Stimulated activated CD8-positive, alpha-beta memory T cell treated with anti-CD3 and anti-CD28 coated beads, Interleukin-15, amount 100 ng/mL, for 48 hours (primary cell): ENCODE results near the gene HCK.
A peak's percentile ranks its signal among the peaks of the same experiment; 100 is the strongest.
"Not testable (repeated sequence)": the region's sequence is repeated elsewhere in the genome, so short reads cannot be mapped to it uniquely, and the experiment has no call there.

Experiments used
- DNase-seq, 2 donors: peaks; one replicate each; pipeline ENCODE4 v3.0.0-alpha.2; 2020; ENCODE audit warnings: low read depth in 2 of 2

HCK gene

DNA sequence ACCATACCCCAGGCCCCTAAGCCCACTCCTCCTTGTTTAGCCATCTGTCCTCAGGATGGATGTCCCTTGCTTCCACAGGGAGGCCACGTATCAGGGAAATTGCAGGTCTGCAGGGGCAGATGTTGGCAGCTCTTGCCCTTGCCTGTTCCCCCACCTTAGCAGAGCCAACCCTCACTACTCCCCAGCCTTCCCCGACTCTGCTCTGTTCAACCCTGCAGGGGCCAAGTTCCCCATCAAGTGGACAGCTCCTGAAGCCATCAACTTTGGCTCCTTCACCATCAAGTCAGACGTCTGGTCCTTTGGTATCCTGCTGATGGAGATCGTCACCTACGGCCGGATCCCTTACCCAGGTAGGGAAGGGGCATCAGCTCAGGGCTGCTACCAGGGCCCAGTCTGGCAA, 46.7 kb downstream of the HCK start:
- DNase-seq, result no peak

- no peak for DNase-seq
Measured at GRCh38 chr20:32108814-32109391, 56.9 kb downstream of the HCK start.

DNA sequence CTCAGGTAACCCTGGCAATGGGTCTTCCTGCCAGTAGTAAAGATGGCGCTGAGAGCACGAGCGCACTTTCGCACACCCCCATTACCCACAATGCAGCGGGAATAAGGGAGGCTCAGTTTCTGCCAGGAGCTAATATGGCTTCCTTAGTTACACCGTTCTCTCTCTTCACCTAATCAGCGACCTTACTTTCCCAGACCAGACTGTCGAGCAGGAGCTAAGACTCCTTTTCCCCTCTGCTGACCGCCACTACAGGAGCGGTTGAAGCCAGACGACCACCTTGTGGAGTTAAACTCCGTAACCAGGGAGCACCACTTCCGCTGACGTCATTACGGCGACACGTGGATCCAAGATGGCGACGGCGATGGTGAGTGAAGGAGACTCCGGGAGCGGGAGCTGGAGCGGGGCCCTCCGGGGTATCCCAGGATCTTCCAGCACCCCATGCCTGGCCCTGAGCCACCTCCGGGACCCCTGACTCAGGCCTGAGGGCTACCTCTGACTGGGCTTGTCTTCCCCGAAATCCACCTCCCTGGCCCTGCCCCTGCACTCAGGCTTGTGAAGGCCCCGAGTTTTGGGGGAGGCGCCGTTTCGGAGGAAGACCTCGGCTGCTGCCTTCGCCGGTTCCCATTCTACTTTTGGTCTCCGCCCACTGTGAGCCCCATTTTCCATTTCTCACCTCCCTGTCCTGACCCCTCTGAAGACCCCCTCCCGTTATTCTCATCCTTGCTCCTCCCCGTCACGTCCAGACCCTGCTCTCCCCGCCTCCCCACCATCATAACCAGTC, 57.5 kb downstream of the HCK start, which contains the start of gene TM9SF4:
TSS of gene TM9SF4 (plus strand) at position 323 of the 781 bp plus-strand sequence. CDS start at position 350, 27 bp downstream.
- peak; percentile 77 to 78 for DNase-seq

DNA sequence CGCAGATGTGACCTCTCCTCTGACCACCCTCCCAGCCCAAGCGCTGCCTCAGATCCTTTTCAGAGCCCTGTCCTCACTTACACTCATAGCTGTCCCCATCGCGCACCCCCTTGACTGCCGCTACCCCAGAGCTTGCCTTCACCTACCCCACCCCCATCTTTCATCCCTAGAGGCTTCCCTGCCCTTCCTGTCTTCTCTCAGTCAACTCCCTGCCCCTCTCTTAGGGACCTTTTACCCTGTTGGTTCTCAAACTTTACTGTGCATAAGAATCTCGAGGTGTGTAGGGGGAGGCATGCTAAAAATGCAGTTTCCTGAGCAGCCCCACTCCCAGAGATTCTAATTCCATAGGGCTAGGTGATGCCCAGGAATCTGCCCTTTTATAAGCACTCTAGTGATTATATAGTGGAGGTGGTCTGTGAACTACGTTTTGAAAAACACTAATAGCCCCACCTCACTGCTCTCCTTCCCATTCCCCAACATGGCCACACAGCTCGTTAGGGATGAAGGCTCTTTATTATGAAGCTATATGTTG, 58.2 kb downstream of the HCK start:
- DNase-seq, result no peak

DNA sequence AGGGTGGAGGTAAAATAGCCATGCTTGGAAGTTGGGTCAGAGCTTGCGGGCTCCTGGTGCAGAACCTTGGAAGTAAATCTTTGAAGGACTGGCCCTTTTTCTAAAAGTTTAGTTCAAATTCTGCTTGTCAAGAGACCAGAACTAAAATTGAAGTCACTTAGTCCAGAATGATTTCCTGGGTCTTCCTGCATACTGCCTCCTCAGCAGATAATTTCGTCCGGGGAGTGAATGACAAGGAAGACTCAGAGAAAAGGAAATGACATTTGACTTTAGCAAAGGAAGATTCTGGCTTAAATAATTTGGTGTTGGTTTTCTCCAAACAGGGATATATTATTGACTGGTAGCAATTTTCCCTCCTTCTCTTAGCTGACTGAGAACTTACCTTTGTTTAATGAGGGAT, 58.7 kb downstream of the HCK start:
- no peak for DNase-seq

DNA sequence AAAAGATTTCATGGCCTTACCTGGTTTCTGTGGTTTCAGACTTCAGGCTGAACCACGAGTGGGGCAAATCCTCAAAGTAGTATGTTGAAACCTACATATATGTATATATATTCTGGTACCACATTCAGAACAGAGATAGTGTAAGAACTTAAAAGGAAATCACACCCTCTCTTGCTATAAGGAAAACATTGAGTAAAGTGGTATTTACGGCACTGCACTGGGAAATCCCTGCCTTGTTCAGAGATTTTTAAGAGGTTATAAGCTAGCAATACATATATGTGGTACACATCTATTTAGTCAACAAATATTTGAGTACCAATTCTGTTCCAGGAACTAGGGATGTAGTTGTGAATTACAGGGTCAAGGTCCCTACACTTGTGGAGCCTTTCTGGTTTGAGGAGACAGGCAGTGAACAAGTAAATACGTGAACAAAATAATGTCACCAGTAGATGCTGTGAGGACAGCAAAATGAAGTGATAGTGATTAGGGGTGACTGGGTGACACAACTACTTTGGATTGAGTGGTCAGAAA, 59.2 kb downstream of the HCK start:
- no peak for DNase-seq

DNA sequence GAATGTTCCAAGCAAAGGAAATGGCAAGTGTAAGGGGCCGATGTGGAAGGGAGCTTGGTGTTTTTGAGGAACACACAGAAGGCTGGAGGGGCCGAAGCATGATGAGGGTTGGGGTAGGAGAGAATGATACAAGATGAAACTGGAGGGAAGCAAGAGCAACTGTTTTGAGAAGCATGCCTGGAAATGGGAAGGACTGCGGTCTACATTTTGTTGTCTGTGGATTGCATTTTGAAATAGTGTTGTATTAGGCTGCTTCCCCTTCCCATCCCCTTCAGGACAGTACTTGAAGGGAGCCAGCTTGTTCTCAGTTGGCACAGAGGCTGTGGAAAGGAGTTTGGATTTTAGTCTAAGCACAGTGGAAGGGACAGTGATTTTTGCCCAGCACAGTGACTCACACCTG, 59.7 kb downstream of the HCK start:
- DNase-seq, result no peak

DNA sequence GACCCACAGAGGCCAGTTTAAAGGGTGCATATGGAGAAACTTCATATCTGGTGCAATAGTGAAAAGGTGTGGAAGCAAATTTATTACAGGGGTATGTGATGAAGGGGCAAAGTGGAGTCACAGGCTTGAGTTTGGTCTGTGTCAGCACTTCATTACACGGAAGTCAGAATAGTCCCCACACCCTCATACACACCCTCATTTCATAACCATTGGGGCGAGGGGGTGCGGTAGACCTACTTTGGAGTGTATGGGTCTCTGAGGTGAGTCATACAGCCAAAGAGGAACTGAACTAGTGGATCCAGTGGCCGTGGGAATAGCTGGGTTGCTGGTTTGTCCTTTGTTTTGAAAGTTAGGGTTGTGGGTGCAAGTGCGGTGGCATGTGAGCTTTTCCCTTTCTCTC, 60.8 kb downstream of the HCK start:
- DNase-seq, result no peak

- no peak for DNase-seq
Measured at GRCh38 chr20:32113591-32114260, 61.7 kb downstream of the HCK start.

DNA sequence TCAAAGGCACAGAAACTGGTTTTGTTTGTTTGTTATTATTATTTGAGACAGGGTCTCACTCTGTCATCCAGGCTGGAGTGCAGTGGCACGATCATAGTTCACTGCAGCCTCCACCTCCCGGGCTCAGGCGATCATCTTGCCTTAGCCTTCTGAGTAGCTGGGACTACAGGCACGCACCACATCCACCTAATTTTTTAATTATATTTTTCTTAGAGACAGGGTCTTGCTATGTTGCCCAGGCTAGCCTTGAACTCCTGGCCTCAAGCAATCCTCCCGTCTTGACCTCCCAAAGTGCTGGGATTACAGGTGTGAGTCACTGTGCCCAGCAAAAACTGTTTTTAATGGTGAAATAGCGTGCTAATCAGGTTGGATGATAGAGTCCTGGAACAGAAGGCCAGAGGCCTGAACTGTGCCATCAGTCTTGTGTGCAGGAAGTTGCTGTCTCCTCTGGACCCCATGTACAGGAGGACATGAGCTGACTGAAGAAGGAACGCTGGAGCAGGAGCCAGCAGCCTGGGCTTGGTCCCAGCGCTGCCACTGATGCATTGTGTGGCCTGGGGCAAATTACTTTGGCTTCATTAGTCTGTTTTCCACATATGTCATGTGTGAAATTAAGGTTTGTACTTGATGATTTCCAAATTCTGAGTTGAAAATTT, 62.4 kb downstream of the HCK start:
- no peak for DNase-seq

- no peak for DNase-seq
Measured at GRCh38 chr20:32115211-32115767, 63.2 kb downstream of the HCK start.

- no peak for DNase-seq
Measured at GRCh38 chr20:32116079-32116521, 64.1 kb downstream of the HCK start.

DNA sequence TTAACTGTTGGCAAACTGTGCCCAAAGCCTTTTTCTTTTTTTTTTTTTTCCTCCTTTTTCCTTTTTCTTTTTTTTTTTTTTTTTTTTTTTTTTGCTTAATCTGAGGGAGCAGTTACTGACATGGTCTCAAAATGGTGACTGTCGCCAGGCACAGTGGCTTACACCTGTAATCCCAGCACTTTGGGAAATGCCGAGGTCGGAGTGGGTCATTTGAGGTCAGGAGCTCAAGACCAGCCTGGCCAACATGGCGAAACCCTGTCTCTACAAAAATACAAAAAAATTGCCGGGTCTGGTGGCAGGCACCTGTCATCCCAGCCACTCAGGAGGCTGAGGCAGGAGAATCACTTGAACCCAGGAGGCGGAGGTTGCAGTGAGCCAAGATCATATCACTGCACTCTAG, 64.8 kb downstream of the HCK start:
- not testable (repeated sequence) for DNase-seq

DNA sequence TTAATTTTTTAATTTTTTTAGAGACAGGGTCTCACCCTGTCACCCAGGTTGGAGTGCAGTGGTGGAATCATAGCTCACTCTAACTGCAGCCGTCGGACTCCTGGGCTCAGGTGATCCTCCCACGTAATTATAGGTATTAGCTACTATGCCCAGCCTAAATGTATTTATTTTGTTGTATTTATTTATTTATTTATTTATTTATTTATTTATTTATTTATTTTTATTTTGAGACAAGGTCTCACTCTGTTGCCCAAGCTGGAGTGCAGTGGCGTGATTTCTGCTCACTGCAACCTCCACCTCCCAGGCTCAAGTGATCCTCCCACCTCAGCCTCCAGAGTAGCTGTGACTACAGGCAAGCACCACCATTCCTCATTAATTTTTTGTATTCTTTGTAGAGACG, 66.4 kb downstream of the HCK start:
- not testable (repeated sequence) for DNase-seq

- no peak for DNase-seq
Measured at GRCh38 chr20:32119734-32120133, 67.7 kb downstream of the HCK start.

- DNase-seq, result not testable (repeated sequence)
Measured at GRCh38 chr20:32121908-32122307, 69.9 kb downstream of the HCK start.

DNA sequence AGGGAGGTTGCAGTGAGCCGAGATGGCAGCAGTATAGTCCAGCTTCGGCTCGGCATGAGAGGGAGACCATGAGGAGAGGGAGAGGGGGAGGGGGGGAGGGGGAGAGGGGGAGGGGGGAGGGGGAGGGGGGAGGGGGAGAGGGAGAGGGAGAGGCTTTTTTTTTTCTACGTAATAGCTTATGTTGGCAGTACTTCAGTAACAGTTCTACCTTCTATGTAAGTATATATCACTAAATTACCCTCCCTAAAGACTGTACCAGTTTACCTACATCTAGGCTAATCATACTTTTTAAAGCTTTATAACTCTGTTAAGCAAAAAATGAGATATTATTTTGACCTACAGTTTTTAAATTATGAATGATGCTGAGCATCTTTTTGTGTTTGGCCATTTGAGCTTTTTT, 71.0 kb downstream of the HCK start:
- DNase-seq, result no peak

DNA sequence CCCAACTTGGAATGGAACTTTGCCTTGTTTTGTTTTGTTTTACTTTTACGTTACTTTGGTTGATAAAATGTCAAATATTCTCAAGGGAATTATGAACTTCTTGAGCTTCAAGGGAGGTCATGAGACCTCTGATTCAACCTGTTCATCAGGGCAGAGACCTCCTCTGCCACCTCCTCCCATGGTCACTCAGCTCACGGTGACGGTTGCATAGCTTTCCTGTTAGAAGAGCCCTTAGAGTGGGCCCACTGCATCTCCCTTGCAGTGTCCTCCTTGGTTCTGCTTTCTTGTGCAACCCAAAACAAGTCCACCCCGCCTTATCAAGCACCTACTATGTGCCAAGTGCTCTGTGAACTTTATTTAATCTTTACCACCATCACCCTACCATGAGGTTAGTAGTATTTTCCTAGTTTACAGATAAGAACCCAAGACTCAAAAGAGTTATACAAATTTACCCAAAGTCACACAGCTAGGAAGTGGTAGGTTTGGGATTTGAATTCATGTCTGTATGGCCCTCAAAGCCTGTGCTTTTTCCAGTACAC, 72.9 kb downstream of the HCK start:
- no peak for DNase-seq

DNA sequence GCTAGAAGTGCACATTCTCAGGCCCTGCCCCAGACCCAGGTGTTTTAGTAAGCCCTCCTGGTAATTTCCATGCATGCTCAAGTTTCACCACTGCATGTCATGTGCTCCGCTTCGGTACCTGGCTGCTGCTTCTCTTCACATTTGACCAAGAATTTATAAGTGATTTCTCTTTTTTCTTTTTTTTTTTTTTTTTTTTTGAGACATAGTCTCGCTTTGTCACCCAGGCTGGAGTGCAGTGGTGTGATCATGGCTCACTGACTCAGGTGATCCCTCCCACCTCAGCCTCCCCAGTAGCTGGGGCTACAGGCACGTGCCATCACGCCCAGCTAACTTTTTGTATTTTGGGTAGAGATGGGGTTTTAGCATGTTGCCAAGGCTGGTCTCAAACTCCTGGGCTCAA, 73.5 kb downstream of the HCK start:
- no peak for DNase-seq

GRCh38 chr20:32126919-32127318, 74.9 kb downstream of the HCK start:
- DNase-seq, result no peak

GRCh38 chr20:32127347-32127746, 75.3 kb downstream of the HCK start:
- DNase-seq, result no peak
